GM18505 (cell line): ENCODE results near the gene FGFR2.

Source experiments
- ATAC-seq: cut with Tn5 transposase; IDR thresholded peaks from one replicate; pipeline ENCODE4 v1.9.1; 2021; ENCODE audit not compliant: unreplicated experiment
- POLR2A ChIP-seq: IDR thresholded peaks from 4 replicates; pipeline ENCODE4 v1.6.1; 2011; ENCODE audit warnings: borderline replicate concordance; ENCODE audit not compliant: insufficient read depth, insufficient read length; ENCODE audit errors: extremely low read depth

Gene FGFR2

GRCh38 chr10:121601458-121601857 lies 3.2 kb upstream of the FGFR2 start:
- TF ChIP-seq POLR2A = no peak
- ATAC-seq = no peak

DNA sequence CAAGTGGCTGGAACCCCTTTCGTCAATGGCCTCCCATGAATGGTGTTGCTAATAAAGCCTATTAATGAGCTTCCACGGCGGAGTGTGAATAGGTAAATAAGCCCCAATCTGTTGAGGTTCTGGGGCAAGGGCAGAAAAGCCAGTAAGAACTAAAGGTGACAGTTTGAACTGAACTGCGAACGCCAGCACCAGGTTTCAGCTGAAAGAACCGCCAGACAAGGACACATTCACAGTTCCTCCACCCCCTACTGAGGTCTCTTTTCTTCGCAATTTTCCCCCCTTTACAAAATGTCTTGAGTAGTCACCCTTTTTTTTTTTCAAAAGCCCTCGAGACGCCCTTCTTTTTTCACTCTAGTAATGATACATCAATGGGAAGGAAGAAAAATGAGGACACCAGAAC lies 2.4 kb upstream of the FGFR2 start:
- no peak for ATAC-seq
- no peak for TF ChIP-seq POLR2A

GRCh38 chr10:121599947-121600346 lies 1.7 kb upstream of the FGFR2 start:
- no peak for ATAC-seq
- TF ChIP-seq POLR2A = no peak

DNA sequence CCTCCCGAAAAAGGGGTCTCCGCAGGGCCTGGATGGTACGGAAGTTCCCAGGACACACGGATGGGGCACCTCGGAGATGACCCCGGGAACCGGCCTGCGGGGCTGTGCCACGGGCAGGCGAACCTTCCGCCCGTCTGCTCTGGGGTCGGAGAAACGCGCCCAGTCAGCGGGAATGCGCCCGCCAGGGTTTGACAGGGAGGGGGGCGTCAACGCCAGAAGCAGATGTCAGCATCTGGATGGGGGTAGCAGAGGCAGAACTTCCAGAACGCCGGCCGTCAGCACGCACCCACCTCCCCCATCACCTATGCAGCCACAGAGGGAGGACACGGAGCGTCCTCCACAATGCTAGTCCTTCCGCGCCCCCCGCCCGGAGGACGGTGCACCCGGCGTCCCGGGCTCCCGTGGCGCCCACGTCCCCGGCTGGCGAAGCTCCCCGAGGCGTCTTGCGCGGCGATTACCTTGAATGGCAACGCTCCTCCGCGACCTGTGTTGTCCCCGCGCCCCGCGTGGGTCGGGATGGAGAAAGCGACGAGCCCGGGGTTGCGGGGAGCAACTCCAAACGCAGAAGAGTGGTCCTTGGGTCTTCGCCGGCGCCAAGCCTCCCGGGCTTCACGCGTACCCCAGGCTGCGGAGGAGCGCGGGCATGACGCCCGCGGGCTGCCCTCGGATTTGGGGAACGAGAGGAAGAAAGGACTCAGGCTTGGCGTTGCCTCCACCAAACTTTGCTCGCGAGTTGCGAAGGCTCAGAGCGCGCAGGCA lies 561 bp downstream of the FGFR2 start:
- no peak for ATAC-seq
- no peak for TF ChIP-seq POLR2A

DNA sequence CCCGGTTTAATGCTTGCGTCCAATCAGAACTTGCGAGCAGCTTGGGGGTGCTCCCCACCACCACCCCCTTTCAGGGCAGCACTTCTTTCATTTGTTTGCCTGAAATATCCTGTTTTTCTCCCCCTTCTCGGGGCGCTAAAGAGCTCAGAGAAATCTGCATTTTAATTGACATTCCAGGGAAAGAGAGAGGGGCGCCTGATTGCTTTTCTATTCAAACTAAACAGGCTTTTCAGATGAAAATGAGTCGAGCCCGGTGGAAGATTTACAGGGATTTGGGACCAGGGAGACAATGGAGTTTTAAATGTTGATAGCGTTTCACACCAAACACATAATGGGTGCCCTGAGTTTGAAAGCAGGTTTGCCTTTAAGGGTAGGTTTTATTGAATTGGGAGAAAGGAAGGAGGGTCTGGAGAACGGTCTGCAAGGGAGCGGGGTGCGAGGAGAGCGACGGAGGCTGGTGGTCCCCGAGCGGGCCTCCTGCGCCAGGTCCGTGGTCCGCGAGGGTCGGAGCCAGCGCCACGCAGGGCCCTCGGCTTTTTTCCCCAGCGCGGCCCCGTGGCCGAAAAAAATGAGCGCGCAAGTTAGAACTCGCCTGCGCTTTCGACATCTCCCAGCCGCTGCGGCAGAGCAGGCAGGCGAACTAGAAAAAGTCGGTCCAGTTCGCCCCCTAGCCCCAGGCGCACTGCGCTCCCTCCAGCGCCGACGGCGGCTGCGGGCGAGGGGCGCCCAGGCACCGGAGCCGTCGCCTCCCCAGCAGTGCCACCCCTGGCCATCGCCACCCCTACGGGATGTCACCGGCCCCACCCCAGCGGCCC lies 1.3 kb downstream of the FGFR2 start:
- no peak for ATAC-seq
- no peak for TF ChIP-seq POLR2A

GRCh38 chr10:121595806-121596688 lies 2.2 kb downstream of the FGFR2 start:
- no peak for ATAC-seq
- TF ChIP-seq POLR2A = no peak

- ATAC-seq = no peak
- TF ChIP-seq POLR2A = no peak
These were observed 2.9 kb downstream of the FGFR2 start for GRCh38 chr10:121595351-121595805.

DNA sequence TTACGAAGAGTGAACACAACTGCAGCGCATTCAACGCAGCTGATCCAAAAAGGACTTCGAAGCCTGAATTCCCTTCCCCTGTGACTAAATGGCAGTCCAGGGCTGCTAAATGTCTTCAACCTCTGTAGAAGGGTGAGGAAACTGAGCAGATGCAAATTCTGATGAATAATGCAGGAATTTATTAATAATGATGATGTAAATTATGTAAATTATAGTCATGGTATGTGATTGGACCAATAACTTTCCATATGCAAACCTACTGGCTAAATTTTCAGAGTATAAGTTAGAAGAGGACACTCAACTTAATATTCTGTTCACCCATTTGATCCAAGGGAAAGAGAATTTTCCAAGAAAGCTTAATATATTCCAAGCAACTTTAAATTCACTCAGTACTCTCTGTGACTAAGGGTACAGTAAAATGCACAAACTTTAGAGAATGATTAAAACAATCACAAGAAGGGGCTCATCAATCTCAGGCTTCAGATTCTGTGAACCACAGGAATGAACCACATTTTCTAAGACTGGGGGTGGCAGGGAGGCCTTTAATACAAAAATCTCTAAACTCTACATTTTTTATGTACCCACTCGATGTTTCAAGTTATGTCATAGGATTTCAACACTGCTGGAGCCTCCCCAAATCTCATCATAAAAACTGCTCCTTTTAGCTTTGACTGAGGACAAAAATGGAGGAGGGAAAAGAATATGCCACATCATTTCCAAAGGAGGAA lies 3.5 kb downstream of the FGFR2 start:
- no peak for TF ChIP-seq POLR2A
- ATAC-seq = no peak

DNA sequence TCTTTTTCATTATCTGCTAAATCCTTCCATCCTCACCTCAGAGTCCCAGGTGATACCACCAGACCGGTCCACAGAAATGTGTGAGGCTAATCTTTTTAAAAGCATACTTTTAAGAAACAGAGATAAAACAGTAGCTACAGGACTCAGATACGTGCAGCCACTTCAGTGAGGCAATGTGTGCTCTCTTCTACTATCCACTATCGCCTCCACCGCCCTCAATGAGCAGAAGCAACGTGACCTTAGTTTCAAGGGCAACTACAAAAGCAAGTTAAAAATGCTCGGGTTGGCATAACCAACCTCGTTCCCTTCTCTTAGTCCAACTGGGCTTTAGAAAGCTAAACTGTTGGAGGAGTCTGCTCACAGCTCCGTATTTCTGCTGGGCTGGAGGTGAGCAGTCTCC lies 4.2 kb downstream of the FGFR2 start:
- no peak for ATAC-seq
- no peak for TF ChIP-seq POLR2A

DNA sequence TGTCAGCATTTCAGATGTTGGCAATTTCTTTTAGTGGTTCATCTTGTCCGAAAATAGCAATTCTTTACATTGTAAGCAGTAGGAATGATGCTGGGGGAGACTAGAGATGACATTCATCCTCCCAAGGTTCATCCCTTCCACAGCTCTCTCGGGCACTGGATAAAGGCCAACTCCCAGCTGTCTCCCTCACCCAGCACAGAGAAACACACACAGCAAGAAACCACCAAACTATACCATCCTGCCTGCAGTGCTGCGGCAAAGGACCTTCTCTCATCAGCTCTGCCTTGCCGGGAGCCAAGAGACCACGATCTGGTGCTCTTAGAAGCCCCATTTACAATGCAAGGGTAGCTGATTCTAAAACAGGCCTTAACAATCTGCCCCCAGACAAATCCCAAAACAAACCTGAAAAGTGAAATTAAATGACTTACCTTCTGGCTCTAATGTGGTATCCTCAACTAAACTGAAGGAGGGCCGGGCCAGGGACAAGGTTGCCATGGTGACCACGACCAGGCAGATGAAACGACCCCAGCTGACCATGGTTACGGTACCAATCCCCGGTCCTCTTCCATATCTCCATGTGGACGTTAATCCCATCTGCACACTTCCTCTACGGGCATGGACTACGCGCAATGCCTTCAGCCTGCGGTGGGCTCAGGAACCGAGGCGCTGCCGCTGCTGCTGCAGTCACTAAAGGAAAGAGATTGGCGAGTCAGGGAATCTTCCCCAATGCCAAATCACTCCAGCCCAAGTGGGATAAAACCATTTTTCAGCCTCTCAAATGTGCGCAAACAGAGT lies 4.8 kb downstream of the FGFR2 start:
- no peak for TF ChIP-seq POLR2A

GRCh38 chr10:121592155-121592890 lies 5.9 kb downstream of the FGFR2 start:
- ATAC-seq = no peak
- TF ChIP-seq POLR2A = no peak

More for the DNA sequence above, 4.8 kb downstream of the FGFR2 start:
- ATAC-seq = no peak
